HEK293 (cell line): ENCODE results near the gene STYK1.

Experiments
- BCL11A ChIP-seq: fragments of 450-650 bp; formaldehyde crosslinking; IDR thresholded peaks from 2 replicates; pipeline ENCODE4 v1.5.1; 2016; ENCODE audit warnings: low read depth, missing biosample characterization, missing genetic modification characterization
- EGR2 ChIP-seq: fragments of 450-650 bp; formaldehyde crosslinking; IDR thresholded peaks from 2 replicates; pipeline ENCODE4 v1.5.1; 2016; ENCODE audit warnings: low read depth, missing biosample characterization, missing genetic modification characterization
- ELK4 ChIP-seq: IDR thresholded peaks from 2 replicates; pipeline ENCODE4 v1.6.1; 2011; ENCODE audit warnings: mild to moderate bottlenecking, low read depth, low read length, borderline replicate concordance
- GLIS1 ChIP-seq: fragments of 450-650 bp; formaldehyde crosslinking; IDR thresholded peaks from 2 replicates; pipeline ENCODE4 v1.5.1; 2016; ENCODE audit warnings: missing biosample characterization, missing genetic modification characterization
- KLF10 ChIP-seq: fragments of 450-650 bp; IDR thresholded peaks from 2 replicates; pipeline ENCODE4 v1.5.1; 2018; ENCODE audit warnings: missing biosample characterization, mild to moderate bottlenecking, missing genetic modification characterization
- MEIS1 ChIP-seq: sonication (generic); formaldehyde crosslinking; IDR thresholded peaks from 2 replicates; pipeline ENCODE4 v1.8.1; 2022; ENCODE audit warnings: missing genetic modification reagents, mild to moderate bottlenecking, borderline replicate concordance
- MZF1 ChIP-seq: fragments of 450-650 bp; formaldehyde crosslinking; IDR thresholded peaks from 2 replicates; pipeline ENCODE4 v1.5.1; 2017; ENCODE audit warnings: missing biosample characterization, missing genetic modification characterization, borderline replicate concordance
- SCRT2 ChIP-seq: fragments of 450-650 bp; formaldehyde crosslinking; IDR thresholded peaks from 2 replicates; pipeline ENCODE4 v1.5.1; 2016; ENCODE audit warnings: missing biosample characterization, missing genetic modification characterization
- SETDB1 ChIP-seq: IDR thresholded peaks from one replicate; pipeline ENCODE4 v1.6.1; 2017; ENCODE audit warnings: mild to moderate bottlenecking, low read length, moderate library complexity, mixed read lengths; ENCODE audit not compliant: insufficient read length
- SP3 ChIP-seq: fragments of 450-650 bp; formaldehyde crosslinking; IDR thresholded peaks from 2 replicates; pipeline ENCODE4 v1.5.1; 2016; ENCODE audit warnings: missing biosample characterization, missing genetic modification characterization
- TRIM28 ChIP-seq: IDR thresholded peaks from 2 replicates; pipeline ENCODE4 v1.6.1; 2011; ENCODE audit warnings: low read length, control low read depth, borderline replicate concordance
- ZBTB20 ChIP-seq: fragments of 450-650 bp; formaldehyde crosslinking; IDR thresholded peaks from 2 replicates; pipeline ENCODE4 v1.5.1; 2016; ENCODE audit warnings: missing biosample characterization, missing genetic modification characterization
- ZBTB6 ChIP-seq: fragments of 450-650 bp; formaldehyde crosslinking; IDR thresholded peaks from 2 replicates; pipeline ENCODE4 v1.5.1; 2017; ENCODE audit warnings: missing biosample characterization, missing genetic modification characterization
- ZFP3 ChIP-seq: fragments of 450-650 bp; formaldehyde crosslinking; IDR thresholded peaks from 2 replicates; pipeline ENCODE4 v1.5.1; 2016; ENCODE audit warnings: low read depth, missing biosample characterization, missing genetic modification characterization
- ZFP37 ChIP-seq: fragments of 450-650 bp; formaldehyde crosslinking; IDR thresholded peaks from 2 replicates; pipeline ENCODE4 v1.5.1; 2016; ENCODE audit warnings: missing biosample characterization, missing genetic modification characterization
- ZNF121 ChIP-seq: fragments of 450-650 bp; formaldehyde crosslinking; IDR thresholded peaks from 2 replicates; pipeline ENCODE4 v1.5.1; 2016; ENCODE audit warnings: missing biosample characterization, missing genetic modification characterization
- ZNF155 ChIP-seq: fragments of 450-650 bp; formaldehyde crosslinking; IDR thresholded peaks from 2 replicates; pipeline ENCODE4 v1.5.1; 2016; ENCODE audit warnings: missing biosample characterization, missing genetic modification characterization
- ZNF211 ChIP-seq: fragments of 450-650 bp; formaldehyde crosslinking; IDR thresholded peaks from 2 replicates; pipeline ENCODE4 v1.5.1; 2016; ENCODE audit warnings: low read depth, missing biosample characterization, missing genetic modification characterization
- ZNF311 ChIP-seq: fragments of 450-650 bp; formaldehyde crosslinking; IDR thresholded peaks from 2 replicates; pipeline ENCODE4 v1.5.1; 2017; ENCODE audit warnings: missing biosample characterization, missing genetic modification characterization, borderline replicate concordance
- ZNF416 ChIP-seq: fragments of 450-650 bp; formaldehyde crosslinking; IDR thresholded peaks from 2 replicates; pipeline ENCODE4 v1.5.1; 2016; ENCODE audit warnings: missing biosample characterization, missing genetic modification characterization
- ZNF426 ChIP-seq: fragments of 450-650 bp; formaldehyde crosslinking; IDR thresholded peaks from 2 replicates; pipeline ENCODE4 v1.5.1; 2017; ENCODE audit warnings: missing biosample characterization, missing genetic modification characterization, mild to moderate bottlenecking, inconsistent platforms, moderate library complexity
- ZNF473 ChIP-seq: fragments of 450-650 bp; formaldehyde crosslinking; IDR thresholded peaks from 2 replicates; pipeline ENCODE4 v1.5.1; 2017; ENCODE audit warnings: missing biosample characterization, missing genetic modification characterization
- ZNF488 ChIP-seq: fragments of 450-650 bp; formaldehyde crosslinking; IDR thresholded peaks from 2 replicates; pipeline ENCODE4 v1.5.1; 2016; ENCODE audit warnings: missing biosample characterization, missing genetic modification characterization
- ZNF530 ChIP-seq: fragments of 450-650 bp; formaldehyde crosslinking; IDR thresholded peaks from 2 replicates; pipeline ENCODE4 v1.5.1; 2016; ENCODE audit warnings: low read depth, missing biosample characterization, missing genetic modification characterization
- ZNF571 ChIP-seq: fragments of 450-650 bp; formaldehyde crosslinking; IDR thresholded peaks from 2 replicates; pipeline ENCODE4 v1.5.0; 2017; ENCODE audit warnings: missing biosample characterization, missing genetic modification characterization
- ZNF585B ChIP-seq: fragments of 450-650 bp; formaldehyde crosslinking; IDR thresholded peaks from 2 replicates; pipeline ENCODE4 v1.5.1; 2016; ENCODE audit warnings: missing biosample characterization, missing genetic modification characterization
- ZNF621 ChIP-seq: fragments of 450-650 bp; formaldehyde crosslinking; IDR thresholded peaks from 2 replicates; pipeline ENCODE4 v1.5.1; 2017; ENCODE audit warnings: missing biosample characterization, missing genetic modification characterization
- ZNF623 ChIP-seq: fragments of 450-650 bp; formaldehyde crosslinking; IDR thresholded peaks from 2 replicates; pipeline ENCODE4 v1.5.1; 2016; ENCODE audit warnings: missing biosample characterization, missing genetic modification characterization
- ZNF677 ChIP-seq: fragments of 450-650 bp; IDR thresholded peaks from 2 replicates; pipeline ENCODE4 v1.5.0; 2018; ENCODE audit warnings: missing biosample characterization, mild to moderate bottlenecking, missing genetic modification characterization, moderate library complexity
- ZNF707 ChIP-seq: fragments of 450-650 bp; formaldehyde crosslinking; IDR thresholded peaks from 2 replicates; pipeline ENCODE4 v1.5.1; 2016; ENCODE audit warnings: missing biosample characterization, missing genetic modification characterization
- ZNF768 ChIP-seq: fragments of 450-650 bp; formaldehyde crosslinking; IDR thresholded peaks from 2 replicates; pipeline ENCODE4 v1.5.1; 2018; ENCODE audit warnings: missing biosample characterization, mild to moderate bottlenecking, missing genetic modification characterization
- ZSCAN30 ChIP-seq: fragments of 450-650 bp; IDR thresholded peaks from 2 replicates; pipeline ENCODE4 v1.5.1; 2018; ENCODE audit warnings: missing biosample characterization, mild to moderate bottlenecking, missing genetic modification characterization, moderate library complexity
- TF ChIP-seq, protein P1 (sequence below): fragments of 450-650 bp; formaldehyde crosslinking; IDR thresholded peaks from 2 replicates; pipeline ENCODE4 v1.5.1; 2016; ENCODE audit warnings: missing biosample characterization, missing genetic modification characterization
- TF ChIP-seq, protein P2 (sequence below): fragments of 450-650 bp; formaldehyde crosslinking; IDR thresholded peaks from 2 replicates; pipeline ENCODE4 v1.5.1; 2016; ENCODE audit warnings: missing biosample characterization, missing genetic modification characterization

STYK1 gene

GRCh38 chr12:10673659-10674384 is at the start of gene STYK1 (continued):
- TF ChIP-seq TRIM28 (0 out of 2 replicates have a peak, but pooled peaks have one; percentile 20), ZBTB6 (tag by site-specific recombination) (no peak), ZNF571 (tag by site-specific recombination) (no peak), ZNF768 (tag by site-specific recombination) (no peak), ZNF530 (tag by site-specific recombination) (no peak), ZFP3 (tag by site-specific recombination) (no peak), ZSCAN30 (tag by site-specific recombination) (no peak), ZNF677 (tag by site-specific recombination) (no peak), ZNF621 (tag by site-specific recombination) (no peak), ZNF473 (tag by site-specific recombination) (no peak), SP3 (tag by site-specific recombination) (peak; percentile 83), ZNF211 (tag by site-specific recombination) (no peak), ZNF623 (tag by site-specific recombination) (no peak), SETDB1 (no peak), ZNF488 (tag by site-specific recombination) (no peak), ZFP37 (tag by site-specific recombination) (0 out of 2 replicates have a peak, but pooled peaks have one; percentile 45), ZNF121 (tag by site-specific recombination) (no peak), SCRT2 (peak; percentile 95), ZNF426 (tag by site-specific recombination) (no peak), ZNF585B (no peak), ZBTB20 (tag by site-specific recombination) (no peak), ZNF416 (tag by site-specific recombination) (no peak), MEIS1 (CRISPR knock-in tag) (no peak), ZNF707 (no peak), MZF1 (tag by site-specific recombination) (no peak), GLIS1 (tag by site-specific recombination) (no peak), ELK4 (no peak), BCL11A (tag by site-specific recombination) (no peak), ZNF155 (tag by site-specific recombination) (no peak), ZNF311 (tag by site-specific recombination) (no peak), KLF10 (tag by site-specific recombination) (peak; percentile 31; the same call in 1 of the 2 replicates), EGR2 (tag by site-specific recombination) (peak; percentile 49; the same call in 1 of the 2 replicates)
- TF ChIP-seq, protein P1, sequence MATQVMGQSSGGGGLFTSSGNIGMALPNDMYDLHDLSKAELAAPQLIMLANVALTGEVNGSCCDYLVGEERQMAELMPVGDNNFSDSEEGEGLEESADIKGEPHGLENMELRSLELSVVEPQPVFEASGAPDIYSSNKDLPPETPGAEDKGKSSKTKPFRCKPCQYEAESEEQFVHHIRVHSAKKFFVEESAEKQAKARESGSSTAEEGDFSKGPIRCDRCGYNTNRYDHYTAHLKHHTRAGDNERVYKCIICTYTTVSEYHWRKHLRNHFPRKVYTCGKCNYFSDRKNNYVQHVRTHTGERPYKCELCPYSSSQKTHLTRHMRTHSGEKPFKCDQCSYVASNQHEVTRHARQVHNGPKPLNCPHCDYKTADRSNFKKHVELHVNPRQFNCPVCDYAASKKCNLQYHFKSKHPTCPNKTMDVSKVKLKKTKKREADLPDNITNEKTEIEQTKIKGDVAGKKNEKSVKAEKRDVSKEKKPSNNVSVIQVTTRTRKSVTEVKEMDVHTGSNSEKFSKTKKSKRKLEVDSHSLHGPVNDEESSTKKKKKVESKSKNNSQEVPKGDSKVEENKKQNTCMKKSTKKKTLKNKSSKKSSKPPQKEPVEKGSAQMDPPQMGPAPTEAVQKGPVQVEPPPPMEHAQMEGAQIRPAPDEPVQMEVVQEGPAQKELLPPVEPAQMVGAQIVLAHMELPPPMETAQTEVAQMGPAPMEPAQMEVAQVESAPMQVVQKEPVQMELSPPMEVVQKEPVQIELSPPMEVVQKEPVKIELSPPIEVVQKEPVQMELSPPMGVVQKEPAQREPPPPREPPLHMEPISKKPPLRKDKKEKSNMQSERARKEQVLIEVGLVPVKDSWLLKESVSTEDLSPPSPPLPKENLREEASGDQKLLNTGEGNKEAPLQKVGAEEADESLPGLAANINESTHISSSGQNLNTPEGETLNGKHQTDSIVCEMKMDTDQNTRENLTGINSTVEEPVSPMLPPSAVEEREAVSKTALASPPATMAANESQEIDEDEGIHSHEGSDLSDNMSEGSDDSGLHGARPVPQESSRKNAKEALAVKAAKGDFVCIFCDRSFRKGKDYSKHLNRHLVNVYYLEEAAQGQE (tag by site-specific recombination), result no peak
- TF ChIP-seq, protein P2, sequence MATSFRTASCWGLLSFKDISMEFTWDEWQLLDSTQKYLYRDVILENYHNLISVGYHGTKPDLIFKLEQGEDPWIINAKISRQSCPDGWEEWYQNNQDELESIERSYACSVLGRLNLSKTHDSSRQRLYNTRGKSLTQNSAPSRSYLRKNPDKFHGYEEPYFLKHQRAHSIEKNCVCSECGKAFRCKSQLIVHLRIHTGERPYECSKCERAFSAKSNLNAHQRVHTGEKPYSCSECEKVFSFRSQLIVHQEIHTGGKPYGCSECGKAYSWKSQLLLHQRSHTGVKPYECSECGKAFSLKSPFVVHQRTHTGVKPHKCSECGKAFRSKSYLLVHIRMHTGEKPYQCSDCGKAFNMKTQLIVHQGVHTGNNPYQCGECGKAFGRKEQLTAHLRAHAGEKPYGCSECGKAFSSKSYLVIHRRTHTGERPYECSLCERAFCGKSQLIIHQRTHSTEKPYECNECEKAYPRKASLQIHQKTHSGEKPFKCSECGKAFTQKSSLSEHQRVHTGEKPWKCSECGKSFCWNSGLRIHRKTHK (tag by site-specific recombination), result no peak
